CD4-positive, alpha-beta T cell (primary cell): ENCODE data around the gene TMEM203. TPM values are rescaled to one million over a fixed set of nuclear protein-coding genes. Genes with fewer than 3 reads are reported as not detected.

ENCODE experiments used
- ATAC-seq: fragments of 200-7000 bp; cut with Tn5 transposase; one replicate; pipeline ENCODE4 v1.10.0; 2022; ENCODE audit warnings: mild to moderate bottlenecking; ENCODE audit not compliant: poor library complexity
- CTCF ChIA-PET: fragments of 350-600 bp; sonication (Branson Sonifier 250); formaldehyde crosslinking; loops from one replicate; lab custom pipeline; 2021; ENCODE audit warnings: antibody characterized with exemption, inconsistent platforms; lab: Charles Lee
- POLR2A ChIA-PET: fragments of 350-600 bp; sonication (Branson Sonifier 250); formaldehyde crosslinking; loops from one replicate; lab custom pipeline; 2021; ENCODE audit warnings: antibody characterized with exemption, inconsistent platforms; lab: Charles Lee
- DNase-seq, 14 experiments: peaks; one replicate each; pipeline ENCODE4 v3.0.0-alpha.2; 2013 to 2020; ENCODE audit warnings: mixed read lengths in 2 of 14
- H3K27ac ChIP-seq, 2 donors: one replicate each; pipeline versions ENCODE4 v1.5.1 to v1.7.0; 2013; ENCODE audit warnings: low read length in 2 of 2, low read depth in 1 of 2, mild to moderate bottlenecking in 1 of 2
- H3K27me3 ChIP-seq, 2 experiments: 1 replicate in 1 of 2; 2 replicates in 1 of 2; pipeline versions ENCODE4 v1.6.1 to v1.7.0; 2013; ENCODE audit warnings: low read length in 2 of 2, control low read depth in 1 of 2, mild to moderate bottlenecking in 1 of 2, moderate library complexity in 1 of 2; ENCODE audit not compliant: insufficient read depth in 2 of 2, control insufficient read depth in 1 of 2
- H3K36me3 ChIP-seq: one replicate; pipeline ENCODE4 v1.6.1; 2013; ENCODE audit warnings: low read length, control low read depth; ENCODE audit not compliant: insufficient read depth
- H3K4me1 ChIP-seq: one replicate; pipeline ENCODE4 v1.6.1; 2013; ENCODE audit warnings: low read length, control low read depth; ENCODE audit not compliant: insufficient read depth
- H3K4me3 ChIP-seq: one replicate; pipeline ENCODE4 v1.5.1; 2013; ENCODE audit warnings: mild to moderate bottlenecking, low read length, moderate library complexity
- H3K9me3 ChIP-seq, 2 experiments: 1 replicate in 1 of 2; 2 replicates in 1 of 2; pipeline versions ENCODE4 v1.6.1 to v1.7.0; 2013; ENCODE audit warnings: low read length in 2 of 2, mild to moderate bottlenecking in 2 of 2, control low read depth in 1 of 2, moderate library complexity in 1 of 2; ENCODE audit not compliant: control insufficient read depth in 1 of 2, insufficient read depth in 1 of 2
- H3K27ac Mint-ChIP-seq: one replicate; pipeline ENCODE4 v1.8.0; 2020; ENCODE audit warnings: mixed read lengths
- H3K27me3 Mint-ChIP-seq: one replicate; pipeline ENCODE4 v1.8.0; 2021; ENCODE audit warnings: mixed read lengths
- H3K36me3 Mint-ChIP-seq: one replicate; pipeline ENCODE4 v1.8.0; 2021; ENCODE audit warnings: low read depth, mixed read lengths
- H3K4me1 Mint-ChIP-seq: one replicate; pipeline ENCODE4 v1.8.0; 2021; ENCODE audit warnings: low read depth, mixed read lengths
- H3K4me3 Mint-ChIP-seq: one replicate; pipeline ENCODE4 v1.8.0; 2020; ENCODE audit warnings: mild to moderate bottlenecking, mixed read lengths
- H3K9me3 Mint-ChIP-seq: one replicate; pipeline ENCODE4 v1.8.0; 2020; ENCODE audit warnings: mixed read lengths
- intact Hi-C, 2 experiments: fragments of 100-400 bp; cut with DNase I in 1 of 2; cut with micrococcal nuclease in 1 of 2; formaldehyde crosslinking; loops; one replicate each; pipeline versions ENCODE4 v1.15.1 to v1.9.0; 2023 to 2025; cut with DNase I, micrococcal nuclease
- total RNA-seq, 174 experiments: library from RNA in 2 of 174; stranded (reverse) in 2 of 174; gene quantifications; one replicate each; pipeline ENCODE4 v1.2.3 and lab custom pipeline; 2021 to 2026
- TF ChIP-seq, protein P1 (sequence below): fragments of 200-600 bp; IDR thresholded peaks from one replicate; pipeline ENCODE4 v1.8.0; 2022; ENCODE audit warnings: antibody characterized with exemption, mild to moderate bottlenecking

TMEM203 gene
- total RNA-seq, 2 experiments from 2014 or later: 18.2 to 18.7 TPM

GRCh38 chr9:137233143-137233980, 27.9 kb upstream of the TMEM203 start:
- no peak for ATAC-seq
- Mint-ChIP-seq H3K36me3 (no peaks in the 10 kb centered on the region), H3K4me1 (no peaks in the 10 kb centered on the region), H3K27me3 (peaks cover 6% of the 10 kb centered on the region), H3K9me3 (no peaks in the 10 kb centered on the region), H3K27ac (no peak overlapping the region), H3K4me3 (no peak overlapping the region)
- Histone ChIP-seq H3K27me3 (peaks cover 3 to 13% of the 10 kb centered on the region in 2 experiments), H3K4me3 (no peak overlapping the region), H3K9me3 (peaks cover 0 to 10% of the 10 kb centered on the region in 2 experiments), H3K27ac (no peak overlapping the region), H3K36me3 (no peaks in the 10 kb centered on the region), H3K4me1 (peaks cover 26% of the 10 kb centered on the region)
- DNase-seq: no peak
- TF ChIP-seq, protein P1, sequence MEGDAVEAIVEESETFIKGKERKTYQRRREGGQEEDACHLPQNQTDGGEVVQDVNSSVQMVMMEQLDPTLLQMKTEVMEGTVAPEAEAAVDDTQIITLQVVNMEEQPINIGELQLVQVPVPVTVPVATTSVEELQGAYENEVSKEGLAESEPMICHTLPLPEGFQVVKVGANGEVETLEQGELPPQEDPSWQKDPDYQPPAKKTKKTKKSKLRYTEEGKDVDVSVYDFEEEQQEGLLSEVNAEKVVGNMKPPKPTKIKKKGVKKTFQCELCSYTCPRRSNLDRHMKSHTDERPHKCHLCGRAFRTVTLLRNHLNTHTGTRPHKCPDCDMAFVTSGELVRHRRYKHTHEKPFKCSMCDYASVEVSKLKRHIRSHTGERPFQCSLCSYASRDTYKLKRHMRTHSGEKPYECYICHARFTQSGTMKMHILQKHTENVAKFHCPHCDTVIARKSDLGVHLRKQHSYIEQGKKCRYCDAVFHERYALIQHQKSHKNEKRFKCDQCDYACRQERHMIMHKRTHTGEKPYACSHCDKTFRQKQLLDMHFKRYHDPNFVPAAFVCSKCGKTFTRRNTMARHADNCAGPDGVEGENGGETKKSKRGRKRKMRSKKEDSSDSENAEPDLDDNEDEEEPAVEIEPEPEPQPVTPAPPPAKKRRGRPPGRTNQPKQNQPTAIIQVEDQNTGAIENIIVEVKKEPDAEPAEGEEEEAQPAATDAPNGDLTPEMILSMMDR: no peak
- POLR2A ChIA-PET: no interaction called here
- CTCF ChIA-PET: no interaction called here
- intact Hi-C loops: no loop called here

DNA sequence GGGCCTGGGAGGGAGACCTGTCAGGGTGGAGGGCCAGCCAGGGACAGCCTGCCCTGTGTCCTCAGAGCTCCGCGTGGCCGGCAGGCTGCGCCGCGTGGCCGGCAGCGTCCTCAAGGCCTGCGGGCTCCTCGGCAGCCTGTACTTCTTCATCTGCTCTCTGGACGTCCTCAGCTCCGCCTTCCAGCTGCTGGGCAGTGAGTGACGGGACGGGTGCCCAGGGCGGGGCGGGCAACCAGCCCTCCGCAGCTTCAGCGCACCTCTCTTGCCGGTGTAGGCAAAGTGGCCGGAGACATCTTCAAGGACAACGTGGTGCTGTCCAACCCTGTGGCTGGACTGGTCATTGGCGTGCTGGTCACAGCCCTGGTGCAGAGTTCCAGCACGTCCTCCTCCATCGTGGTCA, 27.1 kb upstream of the TMEM203 start:
- H3K4me3 Mint-ChIP-seq: no peak overlapping the region
- no peak overlapping the region for H3K27ac Mint-ChIP-seq
- no peak for DNase-seq
- no peaks in the 10 kb centered on the region for H3K9me3 Mint-ChIP-seq
- intact Hi-C loops: no loop called here
- peaks cover 0 to 10% of the 10 kb centered on the region in 2 experiments for H3K9me3 ChIP-seq
- no peak overlapping the region for H3K27ac ChIP-seq
- H3K27me3 ChIP-seq: peaks cover 3 to 16% of the 10 kb centered on the region in 2 experiments
- peaks cover 9% of the 10 kb centered on the region for H3K27me3 Mint-ChIP-seq
- H3K36me3 ChIP-seq: no peaks in the 10 kb centered on the region
- POLR2A ChIA-PET: no interaction called here
- TF ChIP-seq, protein P1: no peak
- H3K4me1 Mint-ChIP-seq: peaks cover 3% of the 10 kb centered on the region
- H3K4me1 ChIP-seq: peaks cover 21% of the 10 kb centered on the region
- ATAC-seq: no peak
- H3K36me3 Mint-ChIP-seq: no peaks in the 10 kb centered on the region
- no peak overlapping the region for H3K4me3 ChIP-seq
- CTCF ChIA-PET: no interaction called here

GRCh38 chr9:137232101-137232500, 26.7 kb upstream of the TMEM203 start:
- peaks cover 21% of the 10 kb centered on the region for H3K4me1 ChIP-seq
- no peak overlapping the region for H3K27ac ChIP-seq
- H3K9me3 ChIP-seq: peaks cover 0 to 10% of the 10 kb centered on the region in 2 experiments
- H3K4me3 ChIP-seq: no peak overlapping the region
- H3K27ac Mint-ChIP-seq: no peak overlapping the region
- POLR2A ChIA-PET: no interaction called here
- no peaks in the 10 kb centered on the region for H3K9me3 Mint-ChIP-seq
- DNase-seq (no peak), ATAC-seq (no peak)
- TF ChIP-seq, protein P1: no peak
- CTCF ChIA-PET: no interaction called here
- no peaks in the 10 kb centered on the region for H3K36me3 ChIP-seq
- H3K4me3 Mint-ChIP-seq: no peak overlapping the region
- intact Hi-C loops: no loop called here
- peaks cover 11% of the 10 kb centered on the region for H3K27me3 Mint-ChIP-seq
- H3K4me1 Mint-ChIP-seq: peaks cover 5% of the 10 kb centered on the region
- peaks cover 3 to 16% of the 10 kb centered on the region in 2 experiments for H3K27me3 ChIP-seq
- no peaks in the 10 kb centered on the region for H3K36me3 Mint-ChIP-seq
